ENCODE results near the gene IDH3G.
"Not testable (repeated sequence)": the region's sequence is repeated elsewhere in the genome, so short reads cannot be mapped to it uniquely, and the experiment has no call there.

IDH3G gene

DNA sequence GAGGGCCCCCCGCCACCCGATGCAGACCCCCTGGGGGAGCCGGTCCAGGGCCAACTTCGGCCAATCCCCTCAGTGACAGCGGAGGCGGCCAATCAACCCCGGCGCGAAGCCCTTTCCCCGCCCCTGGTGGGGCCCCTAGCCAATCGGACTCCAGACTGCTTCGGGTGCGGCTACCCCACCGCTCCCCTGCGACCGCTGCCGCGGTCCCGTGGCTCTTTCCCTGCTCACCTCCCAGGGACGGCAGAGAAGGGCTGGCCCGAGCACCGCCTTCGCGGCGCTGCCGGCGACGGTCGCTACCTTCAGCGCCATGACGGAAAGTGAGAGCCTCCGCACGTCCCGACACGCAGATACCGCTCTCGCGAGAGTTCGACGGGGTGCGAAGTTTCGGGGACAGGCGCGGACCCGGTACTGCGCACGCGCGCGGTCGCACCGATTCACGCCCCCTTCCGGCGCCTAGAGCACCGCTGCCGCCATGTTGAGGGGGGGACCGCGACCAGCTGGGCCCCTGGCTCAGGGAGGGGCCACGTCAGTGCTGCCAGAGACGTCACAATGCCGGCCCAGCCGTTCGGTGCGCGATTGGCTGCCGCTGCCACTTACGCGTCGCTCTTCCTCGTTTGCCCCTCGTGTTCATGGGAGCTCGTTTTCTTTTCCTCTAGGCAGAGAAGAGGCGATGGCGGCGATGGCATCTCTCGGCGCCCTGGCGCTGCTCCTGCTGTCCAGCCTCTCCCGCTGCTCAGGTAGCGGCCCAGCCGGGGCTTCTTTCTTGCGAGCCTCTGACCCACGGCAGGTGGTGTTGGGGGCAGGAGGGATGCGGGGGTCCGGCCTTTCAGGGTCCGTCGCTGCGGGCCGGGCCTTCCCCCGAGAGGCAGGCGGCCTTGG, at the start of gene IDH3G, which contains the start of gene SSR4:
TSS of gene IDH3G (minus strand) at position 358 of the 879 bp plus-strand sequence. CDS start at position 309, 49 bp downstream.
TSS of gene SSR4 (plus strand) at position 651 of the 879 bp plus-strand sequence. CDS start at position 671, 20 bp downstream.
- peak; percentile 81 to 89 for DNase-seq (ENCODE audit: low read depth in 2 of 2)

DNA sequence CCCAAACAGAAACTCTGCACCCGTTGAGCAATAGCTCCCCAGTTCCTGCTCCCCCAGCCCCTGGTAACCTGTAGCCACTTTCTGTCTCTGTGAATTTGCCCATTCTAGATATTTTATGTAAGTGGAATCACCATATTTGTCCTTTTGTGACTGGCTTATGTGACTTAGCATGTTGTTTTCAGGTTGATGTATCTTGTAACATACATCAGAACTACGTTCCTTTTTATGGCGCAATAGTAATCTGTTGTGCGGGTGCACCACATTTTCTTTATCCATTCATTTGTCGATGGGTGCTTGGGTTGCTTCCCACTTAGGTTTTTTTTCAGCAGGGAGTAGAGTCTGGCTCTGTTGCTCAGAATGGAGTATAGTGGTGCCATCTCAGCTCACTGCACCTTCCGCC, 42.7 kb upstream of the IDH3G start:
- no peak for DNase-seq (ENCODE audit: low read depth in 2 of 2)

DNA sequence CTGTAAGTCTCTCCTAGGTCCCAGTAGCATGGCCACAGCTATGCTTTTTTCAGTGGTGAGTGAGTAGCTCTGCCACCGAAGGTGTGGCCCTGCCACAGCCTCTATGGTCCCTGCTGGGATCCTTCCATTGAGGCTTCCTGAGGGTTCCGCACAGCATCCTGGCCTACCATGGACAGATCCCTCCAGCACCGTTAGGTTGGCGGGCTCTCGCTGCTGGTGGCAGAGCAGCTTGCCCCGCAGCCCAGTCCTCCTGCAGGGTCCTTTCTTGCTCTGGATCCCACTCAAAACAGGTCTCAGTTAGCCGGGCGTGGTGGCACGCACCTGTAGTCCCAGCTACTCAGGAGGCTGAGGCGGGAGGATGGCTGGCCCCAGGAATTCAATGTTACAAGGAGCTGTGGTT, 38.6 kb upstream of the IDH3G start:
- DNase-seq (ENCODE audit: low read depth in 2 of 2): no peak

DNA sequence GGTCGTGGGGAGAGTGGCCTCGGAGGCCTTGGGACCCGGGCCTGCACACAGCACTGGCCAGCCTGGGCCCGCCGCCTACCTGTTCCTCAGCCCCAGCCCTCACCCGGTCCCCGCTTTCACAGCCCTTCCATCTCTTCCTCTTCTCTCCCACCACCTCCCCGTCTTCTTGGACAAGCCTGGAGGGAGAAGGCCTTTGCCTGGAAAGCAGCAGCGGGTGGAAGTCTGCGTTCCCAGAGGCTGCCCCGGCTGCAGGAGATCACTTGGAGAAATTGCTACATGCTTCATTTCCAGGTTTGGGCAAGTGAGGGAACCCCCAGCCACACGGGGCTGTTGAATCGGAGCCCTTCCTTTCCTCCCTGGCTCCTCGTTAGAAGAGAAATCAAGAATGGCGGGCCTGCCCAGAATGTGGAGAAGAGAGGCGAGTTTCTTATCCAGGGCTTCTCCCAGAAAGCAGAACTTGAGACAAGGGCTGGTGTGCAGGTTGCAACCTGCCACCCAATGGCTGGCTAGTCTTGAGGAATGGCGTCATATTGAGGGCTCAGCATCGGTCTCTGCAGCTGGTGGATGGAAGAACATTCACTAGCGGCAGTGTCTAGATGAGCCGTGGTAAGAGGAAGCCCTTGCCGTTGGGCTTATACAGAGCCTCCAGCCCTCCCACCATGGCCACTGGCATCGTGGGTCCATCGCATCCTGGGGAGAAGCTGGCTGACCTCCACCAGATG, 37.4 kb upstream of the IDH3G start:
- DNase-seq (ENCODE audit: low read depth in 2 of 2): no peak

DNA sequence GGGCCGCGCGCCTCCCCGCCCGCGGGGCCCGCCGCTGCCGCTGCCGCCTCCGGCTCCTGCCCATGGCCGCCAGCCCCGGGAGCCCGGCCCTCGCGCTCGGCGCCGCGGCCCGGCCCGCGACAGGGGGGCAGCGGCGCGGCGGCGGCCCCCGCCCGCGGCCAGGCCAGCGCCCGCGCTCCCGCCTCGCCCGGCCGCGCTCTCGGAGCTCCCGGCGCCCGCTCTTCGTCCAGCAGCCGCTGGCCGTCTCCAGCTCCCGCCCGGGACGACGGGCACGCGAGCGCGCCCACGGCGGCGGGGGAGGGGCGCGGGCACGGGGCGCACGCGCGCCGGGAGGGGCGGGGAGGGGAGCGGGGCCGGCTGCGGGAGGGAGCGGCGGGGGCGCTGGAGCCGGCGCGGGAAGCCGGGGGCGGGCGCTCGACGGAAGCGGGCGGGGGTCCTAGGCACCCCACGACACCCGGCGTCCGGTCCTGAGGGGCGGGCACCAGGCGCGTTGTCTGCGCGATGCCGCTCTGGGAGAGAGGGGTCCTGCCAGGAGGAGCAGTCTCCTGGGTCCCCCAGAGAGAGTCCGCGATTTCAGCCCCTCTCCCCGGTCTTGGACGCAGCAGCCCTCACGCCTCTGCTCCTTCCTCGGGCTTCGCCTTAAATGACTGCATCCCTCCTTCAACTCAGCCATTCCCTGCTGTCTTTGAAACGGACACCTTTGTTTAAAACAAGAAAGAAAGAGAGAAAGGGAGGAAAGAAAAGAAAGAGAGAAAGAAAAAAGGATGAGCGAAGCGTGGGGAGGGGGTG, 36.7 kb upstream of the IDH3G start:
- DNase-seq (ENCODE audit: low read depth in 2 of 2): no peak

DNA sequence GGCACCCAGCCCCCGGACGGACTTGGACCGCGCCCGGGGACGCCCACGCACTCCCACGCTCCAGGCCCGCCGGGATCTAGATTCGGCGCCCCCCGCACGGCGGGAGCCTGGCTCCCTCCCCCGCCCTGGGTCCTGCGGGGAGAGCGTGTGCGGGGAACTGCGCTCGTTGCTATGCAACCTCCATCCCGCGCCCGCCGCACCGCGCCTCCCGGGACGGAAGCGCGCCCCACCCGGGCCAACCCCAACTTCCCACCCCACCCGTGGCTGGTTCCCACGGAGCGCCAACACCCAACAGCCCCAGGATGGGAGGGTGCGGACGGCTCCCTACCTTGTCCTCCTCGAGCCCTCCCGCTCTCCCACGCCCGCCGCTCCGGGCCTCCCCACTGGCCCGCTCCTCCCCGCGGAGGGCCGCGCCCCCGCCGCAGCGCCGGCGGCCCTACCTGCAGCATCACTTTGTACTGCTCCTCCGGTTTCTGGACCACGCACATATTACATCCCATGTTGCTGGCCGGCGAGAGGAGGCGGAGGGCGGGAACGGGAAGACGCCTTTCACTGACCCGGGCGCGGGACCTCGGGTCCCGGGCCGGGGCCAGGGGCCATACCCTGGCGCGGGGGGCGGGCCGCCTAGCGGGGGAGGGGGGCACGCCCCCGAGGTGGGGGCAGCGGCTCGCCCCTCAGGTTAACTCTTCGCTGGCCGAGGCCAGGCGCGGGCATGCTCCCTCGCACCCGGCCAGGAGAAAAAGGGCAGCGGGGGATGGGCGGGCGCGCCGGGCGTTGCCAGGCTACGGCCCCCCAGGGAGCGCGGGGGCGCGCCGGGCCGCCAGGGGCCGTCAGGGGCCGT, 35.8 kb upstream of the IDH3G start, which contains the start of gene PDZD4:
TSS of gene PDZD4 (minus strand) at position 746 of the 841 bp plus-strand sequence. CDS start at position 500, 246 bp downstream.
- no peak for DNase-seq (ENCODE audit: low read depth in 2 of 2)

DNA sequence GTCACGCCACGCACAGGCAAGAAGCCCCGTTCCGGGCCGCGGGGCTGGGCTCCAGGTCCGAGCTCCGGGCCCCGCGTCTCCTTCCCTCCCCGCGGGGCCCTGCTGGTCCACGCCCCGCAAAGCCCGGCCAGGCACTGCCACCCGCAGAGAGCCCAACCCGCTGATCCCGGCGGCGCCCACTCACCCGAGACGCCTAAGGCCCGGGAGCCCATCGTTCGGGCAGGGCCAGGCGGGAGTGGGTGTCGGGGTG, 35.3 kb upstream of the IDH3G start:
- no peak for DNase-seq (ENCODE audit: low read depth in 2 of 2)

DNA sequence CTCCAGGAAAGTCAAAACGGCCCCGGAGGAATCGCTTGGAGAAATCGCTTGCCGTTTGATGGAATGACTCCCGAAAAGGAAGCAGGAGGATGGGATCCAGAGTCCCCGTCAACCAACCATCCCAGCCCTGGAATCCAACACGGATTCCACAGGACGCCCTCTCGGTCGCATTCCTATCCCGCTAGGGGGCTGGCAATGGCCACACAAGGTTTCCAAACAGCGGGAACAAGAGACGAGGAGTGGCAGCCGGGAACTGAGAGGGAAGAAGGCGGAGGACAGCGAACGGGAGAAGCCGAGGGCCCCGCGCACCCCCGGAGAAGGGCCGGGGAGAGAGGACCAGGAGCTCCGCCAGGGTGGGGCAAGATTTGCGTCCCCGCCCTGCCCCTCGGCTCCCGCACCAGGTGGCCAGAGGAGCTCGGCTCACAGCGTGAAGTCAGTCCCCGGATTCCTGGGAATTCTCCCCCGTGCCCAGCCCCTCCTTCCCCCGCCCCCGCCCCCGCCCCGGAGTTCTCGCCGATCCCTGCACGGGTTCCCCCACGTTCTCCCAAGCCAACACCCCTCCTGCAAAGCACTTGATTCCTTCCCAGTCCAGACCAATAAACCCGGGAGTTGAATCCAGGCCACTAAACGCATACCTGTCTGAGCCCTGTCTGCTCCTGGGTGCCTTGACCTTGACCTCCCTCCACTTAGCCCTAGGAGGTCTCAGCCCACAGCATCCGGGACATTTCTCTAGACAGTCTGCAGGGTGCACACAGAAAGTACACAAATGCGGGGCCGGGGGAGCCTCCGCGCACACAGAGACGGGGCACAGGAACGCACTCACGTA, 34.8 kb upstream of the IDH3G start:
- DNase-seq (ENCODE audit: low read depth in 2 of 2): no peak

DNA sequence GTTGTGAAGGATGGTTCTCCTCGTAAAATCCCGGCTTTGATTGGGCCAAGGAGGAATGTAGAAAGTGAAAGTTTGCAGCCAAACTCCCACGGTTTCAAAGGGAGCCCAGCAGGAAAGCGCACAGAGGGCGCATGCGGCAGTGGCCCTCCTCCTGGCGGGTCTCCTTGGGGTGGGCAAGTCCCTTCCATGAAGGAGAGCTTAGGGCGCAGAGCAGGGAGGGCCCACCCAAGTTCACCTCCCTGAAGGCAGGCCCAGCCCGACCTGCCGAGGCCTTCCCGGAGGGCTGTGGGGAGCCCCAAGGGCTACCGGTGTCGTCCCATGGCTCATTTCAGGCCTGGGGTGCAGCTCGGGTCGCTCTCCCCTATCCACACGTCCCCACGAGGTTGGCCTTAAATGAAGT, 34.1 kb upstream of the IDH3G start:
- no peak for DNase-seq (ENCODE audit: low read depth in 2 of 2)

DNA sequence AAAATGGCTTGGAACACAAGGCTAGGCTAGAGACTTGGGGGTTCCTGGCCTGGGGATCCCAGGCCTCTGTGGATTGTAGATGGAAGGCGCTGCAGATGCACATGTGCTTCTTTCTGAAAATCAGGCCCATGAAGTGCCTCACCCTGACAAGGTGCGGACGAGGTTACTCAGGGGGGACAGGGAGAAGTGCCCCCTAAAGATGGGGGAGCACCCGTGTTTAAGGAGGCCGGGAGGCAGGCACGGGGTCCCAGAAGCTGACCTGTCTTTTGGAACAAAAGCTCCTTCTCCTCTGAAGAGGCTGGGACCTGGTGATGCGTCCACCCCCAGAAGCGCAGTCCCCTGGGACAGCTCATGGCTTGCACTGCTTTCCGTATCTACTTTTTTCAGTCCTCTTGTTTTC, 33.7 kb upstream of the IDH3G start:
- no peak for DNase-seq (ENCODE audit: low read depth in 2 of 2)

DNA sequence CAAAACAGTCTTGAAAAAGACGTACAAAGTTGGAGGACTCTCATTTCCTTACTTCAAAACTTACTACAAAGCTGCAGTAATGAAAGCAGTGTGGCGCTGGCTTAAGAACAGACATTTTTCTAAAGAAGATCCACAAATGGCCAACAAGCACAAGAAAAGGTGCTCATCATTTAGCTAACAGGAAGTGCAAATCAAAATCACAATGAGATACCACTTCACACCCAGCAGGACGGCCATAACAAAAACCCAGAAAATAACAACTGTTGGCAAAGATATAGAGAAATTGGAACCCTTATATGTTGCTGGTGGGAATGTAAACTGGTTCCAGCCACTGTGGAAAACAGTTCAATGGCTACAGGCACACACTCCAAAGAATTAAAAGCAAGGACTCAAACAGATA, 32.8 kb upstream of the IDH3G start:
- DNase-seq (ENCODE audit: low read depth in 2 of 2): no peak

DNA sequence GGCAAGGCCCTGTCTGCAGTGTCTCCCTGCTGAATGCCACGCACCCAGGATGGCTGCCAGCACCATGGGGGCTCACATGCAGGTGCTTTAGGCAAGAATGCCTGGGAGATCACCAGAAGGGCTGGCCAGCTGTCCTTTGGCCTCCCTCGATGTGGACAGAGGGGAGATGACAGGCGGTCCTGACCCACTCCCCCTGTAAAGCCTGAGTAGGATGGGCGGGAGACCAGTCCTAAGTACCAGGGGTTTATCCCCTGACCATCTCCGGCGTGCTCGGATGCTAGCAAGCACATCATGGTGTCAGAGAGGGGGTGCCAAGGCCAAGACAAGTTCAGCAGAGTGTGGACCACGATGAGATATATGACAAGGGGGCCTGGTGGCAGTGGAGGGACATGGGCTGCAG, 30.9 kb upstream of the IDH3G start:
- no peak for DNase-seq (ENCODE audit: low read depth in 2 of 2)

DNA sequence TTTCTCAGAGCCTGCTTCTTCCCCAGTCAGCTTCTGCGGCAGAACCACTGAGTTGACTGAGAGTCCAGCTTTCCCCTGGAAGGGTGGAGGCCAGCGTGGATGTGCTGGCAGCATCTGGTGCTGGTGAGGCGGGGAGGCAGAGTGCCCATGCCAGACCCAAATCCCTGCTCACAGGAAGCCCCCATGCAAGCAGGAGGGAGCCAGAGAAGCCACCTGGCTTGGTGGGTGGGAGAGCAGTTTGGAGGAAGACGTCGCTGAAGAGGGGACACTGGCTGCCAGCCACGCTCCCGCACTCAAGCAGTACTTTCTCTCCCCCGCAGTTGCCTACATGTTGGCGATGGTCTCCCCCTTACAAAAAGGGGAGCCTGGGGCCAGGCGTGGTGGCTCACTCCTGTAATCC, 30.2 kb upstream of the IDH3G start:
- no peak for DNase-seq (ENCODE audit: low read depth in 2 of 2)

DNA sequence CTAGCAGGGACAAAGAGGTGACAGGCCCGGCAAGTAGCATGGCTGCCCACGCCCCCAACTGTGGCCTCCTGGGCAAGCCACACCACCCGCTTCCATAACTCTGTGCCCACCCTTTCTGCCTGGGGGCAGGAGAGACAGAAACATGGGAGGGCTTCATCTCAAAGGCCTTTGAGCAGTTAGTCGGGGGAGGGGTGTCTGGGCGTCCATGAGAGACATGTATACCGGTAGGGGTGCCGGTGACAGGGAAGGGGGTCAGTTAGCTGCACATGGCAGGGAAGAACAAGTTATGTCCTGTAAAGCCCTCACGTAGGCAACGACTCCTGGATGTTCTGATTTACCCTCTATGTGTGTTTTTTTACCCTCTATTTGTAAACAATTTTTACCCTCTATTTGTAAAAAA, 26.9 kb upstream of the IDH3G start:
- no peak for DNase-seq (ENCODE audit: low read depth in 2 of 2)

DNA sequence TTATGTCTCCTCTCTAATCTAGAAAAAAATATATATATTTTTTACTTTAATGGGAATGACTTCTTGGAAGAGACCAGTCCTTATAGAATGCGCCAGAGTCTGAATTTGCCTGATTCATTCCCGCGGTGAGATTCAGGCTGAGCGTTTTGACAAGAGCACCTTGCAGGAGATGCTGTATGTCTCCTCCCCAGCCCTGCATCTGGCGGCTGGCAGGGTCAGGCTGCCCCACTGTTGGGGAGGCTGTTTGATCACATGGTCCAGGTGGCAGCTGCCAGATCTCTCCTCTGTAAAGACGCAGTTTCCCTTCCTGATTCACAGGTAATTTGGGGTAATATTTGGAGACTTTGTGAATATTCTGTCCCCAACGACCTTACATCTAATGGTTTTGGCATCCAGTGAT, 26.4 kb upstream of the IDH3G start:
- no peak for DNase-seq (ENCODE audit: low read depth in 2 of 2)

DNA sequence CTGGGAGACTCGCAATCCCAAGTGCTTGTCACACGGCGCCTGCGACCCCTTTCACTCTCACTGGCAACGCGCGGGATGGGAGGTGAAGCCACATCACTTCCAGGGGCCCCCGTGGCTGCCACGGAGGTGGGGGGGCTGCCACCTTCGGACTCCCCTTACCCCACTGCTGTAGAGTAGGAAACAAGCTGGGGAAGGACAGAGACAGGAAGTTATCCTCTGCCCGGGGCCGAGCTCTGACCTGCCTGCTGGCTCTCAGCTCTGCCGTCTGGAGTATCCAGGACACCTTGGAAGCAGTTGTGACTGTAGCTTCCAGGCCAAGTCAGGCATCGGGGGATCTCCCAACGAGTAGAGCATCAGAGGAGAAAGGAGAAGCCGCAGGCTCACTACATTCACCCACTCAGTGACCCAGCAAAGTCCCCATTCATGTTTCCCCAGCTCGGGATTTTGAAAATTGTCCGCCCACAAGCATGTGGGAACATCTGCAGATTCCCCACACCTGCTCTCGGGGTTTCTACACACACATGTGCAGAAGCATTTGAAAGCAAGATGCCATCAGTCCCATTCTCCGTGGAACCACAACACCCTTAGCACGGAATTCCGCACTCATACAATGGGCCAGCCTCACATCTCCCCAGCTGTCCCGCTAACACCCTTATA, 25.3 kb upstream of the IDH3G start:
- no peak for DNase-seq (ENCODE audit: low read depth in 2 of 2)

DNA sequence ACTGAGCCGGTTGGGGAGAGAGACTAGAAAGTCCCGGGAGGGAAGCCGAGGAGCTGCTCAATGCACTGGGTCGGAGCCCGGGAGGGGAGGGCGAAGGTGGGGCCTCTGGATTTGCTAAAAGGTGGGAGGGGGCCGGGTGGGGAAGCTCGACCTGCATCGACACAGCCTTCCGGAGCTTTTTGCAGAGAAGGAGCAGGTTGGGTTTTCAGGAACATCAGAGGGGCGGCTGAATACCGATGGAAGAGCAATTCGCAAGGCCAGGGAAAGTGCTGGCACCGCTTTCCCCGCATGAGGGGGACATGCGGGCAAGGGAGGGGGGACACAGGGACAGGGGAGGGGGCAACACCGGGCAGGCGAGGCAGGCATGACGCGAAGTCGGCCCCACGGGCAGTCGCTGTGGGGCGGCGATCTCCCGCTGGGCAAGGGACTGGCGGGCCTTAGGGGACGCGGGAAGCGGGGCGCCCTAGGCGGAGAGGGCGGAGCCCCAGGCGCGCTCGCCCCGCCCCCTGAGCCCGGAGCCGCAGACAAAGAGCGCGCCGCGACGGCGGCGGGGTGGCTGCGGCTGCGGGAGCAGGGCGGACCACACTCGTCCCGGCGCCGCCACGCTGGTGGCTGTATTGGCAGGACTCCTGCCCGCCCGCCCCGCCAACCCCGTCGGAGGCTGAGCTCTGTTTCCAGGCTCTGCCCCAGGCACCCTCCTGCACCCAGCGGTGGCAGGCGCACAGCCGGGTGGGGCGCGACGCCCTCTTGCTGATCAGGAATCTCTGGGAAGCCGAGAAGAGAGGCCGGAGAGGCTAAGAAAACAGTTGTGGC, 24.6 kb upstream of the IDH3G start:
- DNase-seq (ENCODE audit: low read depth in 2 of 2): peak; percentile 23 to 54

DNA sequence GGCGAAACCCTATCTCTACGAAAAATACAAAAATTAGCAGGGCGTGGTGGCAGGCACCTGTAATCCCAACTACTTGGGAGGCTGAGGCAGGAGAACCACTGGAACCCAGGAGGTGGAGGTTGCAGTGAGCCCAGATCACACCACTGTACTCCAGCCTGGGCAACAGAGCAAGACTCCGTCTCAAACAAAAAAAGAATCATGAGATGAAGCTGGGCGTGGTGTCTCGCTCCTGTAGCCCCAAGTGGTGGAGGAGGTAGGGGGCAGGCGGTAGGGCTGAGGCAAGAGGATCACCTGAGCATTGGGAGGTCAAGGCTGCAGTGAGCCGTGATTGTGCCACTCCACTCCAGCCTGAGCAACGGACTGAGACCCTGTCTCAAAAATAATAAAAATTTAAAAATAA, 23.9 kb upstream of the IDH3G start:
- DNase-seq (ENCODE audit: low read depth in 2 of 2): not testable (repeated sequence)
